OCI-M2 (cell line): ENCODE data around the gene EPHB2.

Experiments used
- DNase-seq: peaks from one replicate; lab custom pipeline; 2025; ENCODE audit not compliant: unreplicated experiment; lab: John Stamatoyannopoulos, UW

Gene EPHB2

GRCh38 chr1:22749919-22750684 is 39.5 kb downstream of the EPHB2 start:
- DNase-seq, result no peak

GRCh38 chr1:22750685-22751051 is 40.0 kb downstream of the EPHB2 start:
- DNase-seq, result no peak

- no peak for DNase-seq
Observed at GRCh38 chr1:22751124-22751531, 40.5 kb downstream of the EPHB2 start.

GRCh38 chr1:22752339-22752738 is 41.7 kb downstream of the EPHB2 start:
- DNase-seq, result no peak

- DNase-seq, result no peak
Observed at GRCh38 chr1:22753481-22753971, 42.9 kb downstream of the EPHB2 start.

GRCh38 chr1:22754106-22754768 is 43.6 kb downstream of the EPHB2 start:
- no peak for DNase-seq

GRCh38 chr1:22754824-22755223 is 44.2 kb downstream of the EPHB2 start:
- no peak for DNase-seq

GRCh38 chr1:22755641-22756040 is 45.0 kb downstream of the EPHB2 start:
- DNase-seq, result no peak

GRCh38 chr1:22756125-22756735 is 45.6 kb downstream of the EPHB2 start:
- DNase-seq, result no peak

- DNase-seq, result no peak
Observed at GRCh38 chr1:22760455-22760854, 49.8 kb downstream of the EPHB2 start.

GRCh38 chr1:22761101-22761500 is 50.5 kb downstream of the EPHB2 start:
- DNase-seq, result no peak

- DNase-seq, result no peak
Observed at GRCh38 chr1:22761821-22762220, 51.2 kb downstream of the EPHB2 start.

- DNase-seq, result no peak
Observed at GRCh38 chr1:22763487-22764200, 53.0 kb downstream of the EPHB2 start.

- DNase-seq, result no peak
Observed at GRCh38 chr1:22767852-22768251, 57.2 kb downstream of the EPHB2 start.

GRCh38 chr1:22769932-22770331 is 59.3 kb downstream of the EPHB2 start:
- DNase-seq, result no peak

- DNase-seq, result no peak
Observed at GRCh38 chr1:22772014-22772413, 61.4 kb downstream of the EPHB2 start.

GRCh38 chr1:22773981-22774832 is 63.6 kb downstream of the EPHB2 start:
- DNase-seq, result no peak

GRCh38 chr1:22774833-22775182 is 64.2 kb downstream of the EPHB2 start:
- no peak for DNase-seq

- no peak for DNase-seq
Observed at GRCh38 chr1:22775478-22775877, 64.8 kb downstream of the EPHB2 start.

GRCh38 chr1:22776035-22776613 is 65.5 kb downstream of the EPHB2 start:
- no peak for DNase-seq
